OCI-LY3 (cell line): Measurements from ENCODE around the gene APOL3.

Experiments used
- EZH2phosphoT487 ChIP-seq: fragments of 200-600 bp; shearing (Covaris generic); IDR thresholded peaks from 2 replicates; pipeline ENCODE4 v1.6.1; 2018; ENCODE audit warnings: antibody characterized with exemption, mixed run types, low read depth
- TF ChIP-seq, protein P1 (sequence below): fragments of 200-600, 300-600 bp; sonication (generic); IDR thresholded peaks from 2 replicates; pipeline ENCODE4 v1.5.1; 2014; ENCODE audit warnings: antibody characterized with exemption, low read length, low read depth

DNA sequence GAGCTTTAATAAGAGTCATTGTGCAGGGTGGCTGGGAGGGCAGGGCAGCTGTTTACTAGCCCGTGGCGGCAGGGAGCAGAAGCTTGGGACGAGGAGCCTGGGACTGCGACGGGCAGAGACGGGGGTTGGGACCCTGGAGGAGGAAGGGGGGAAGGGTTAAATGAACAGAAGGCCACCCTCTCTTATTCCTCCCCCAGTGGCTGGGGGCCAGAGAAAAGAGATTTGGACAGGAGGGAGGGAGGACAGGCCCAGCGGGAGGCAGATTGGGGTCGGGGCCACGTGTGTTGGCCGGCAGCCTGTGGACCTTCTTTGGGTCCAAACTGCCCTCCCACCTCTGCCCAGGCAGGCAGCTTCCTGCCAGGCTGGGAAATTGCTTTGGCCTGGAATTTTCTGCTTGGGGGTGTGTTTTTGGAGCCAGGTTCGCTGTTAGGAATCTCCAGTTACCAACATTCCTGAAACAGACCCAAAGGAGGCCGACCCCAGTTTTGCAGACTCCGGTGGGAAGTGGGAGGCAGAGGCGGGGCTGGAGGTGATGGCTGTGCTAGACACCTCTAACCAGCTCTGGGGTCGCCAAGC is 50.2 kb downstream of the APOL3 start:
- TF ChIP-seq, protein P1, sequence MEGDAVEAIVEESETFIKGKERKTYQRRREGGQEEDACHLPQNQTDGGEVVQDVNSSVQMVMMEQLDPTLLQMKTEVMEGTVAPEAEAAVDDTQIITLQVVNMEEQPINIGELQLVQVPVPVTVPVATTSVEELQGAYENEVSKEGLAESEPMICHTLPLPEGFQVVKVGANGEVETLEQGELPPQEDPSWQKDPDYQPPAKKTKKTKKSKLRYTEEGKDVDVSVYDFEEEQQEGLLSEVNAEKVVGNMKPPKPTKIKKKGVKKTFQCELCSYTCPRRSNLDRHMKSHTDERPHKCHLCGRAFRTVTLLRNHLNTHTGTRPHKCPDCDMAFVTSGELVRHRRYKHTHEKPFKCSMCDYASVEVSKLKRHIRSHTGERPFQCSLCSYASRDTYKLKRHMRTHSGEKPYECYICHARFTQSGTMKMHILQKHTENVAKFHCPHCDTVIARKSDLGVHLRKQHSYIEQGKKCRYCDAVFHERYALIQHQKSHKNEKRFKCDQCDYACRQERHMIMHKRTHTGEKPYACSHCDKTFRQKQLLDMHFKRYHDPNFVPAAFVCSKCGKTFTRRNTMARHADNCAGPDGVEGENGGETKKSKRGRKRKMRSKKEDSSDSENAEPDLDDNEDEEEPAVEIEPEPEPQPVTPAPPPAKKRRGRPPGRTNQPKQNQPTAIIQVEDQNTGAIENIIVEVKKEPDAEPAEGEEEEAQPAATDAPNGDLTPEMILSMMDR, result no peak
- no peak for TF ChIP-seq EZH2phosphoT487
